Stomach (tissue), 9 donors: ENCODE measurements around the gene KCNF1. TPM values are rescaled to one million over a fixed set of nuclear protein-coding genes. Genes with fewer than 3 reads are reported as not detected.

ENCODE experiments used
- DNase-seq, 2 donors: peaks; one replicate each; pipeline versions ENCODE4 v3.0.0 to v3.0.0-alpha.2; 2013 to 2019
- H3K27ac ChIP-seq, 5 donors: fragments of 200-600 bp in 4 of 5; sonication (generic) in 4 of 5; one replicate each; pipeline ENCODE4 v1.5.1; 2013 to 2019; ENCODE audit warnings: mild to moderate bottlenecking in 1 of 5, moderate library complexity in 1 of 5
- H3K27me3 ChIP-seq, 3 donors: fragments of 200-600 bp; sonication (generic); one replicate each; pipeline ENCODE4 v1.5.1; 2017 to 2019; ENCODE audit warnings: mixed run types in 1 of 3
- H3K36me3 ChIP-seq, 4 donors: fragments of 200-600 bp; sonication (generic); 1 replicate in 3 of 4; 2 replicates in 1 of 4; pipeline ENCODE4 v1.5.1; 2016 to 2019
- H3K4me1 ChIP-seq, 4 donors: fragments of 200-600 bp; sonication (generic); one replicate each; pipeline ENCODE4 v1.5.1; 2016 to 2019
- H3K4me3 ChIP-seq, 4 donors: fragments of 200-600 bp; sonication (generic) in 3 of 4; one replicate each; pipeline ENCODE4 v1.5.1; 2016 to 2019; ENCODE audit warnings: mild to moderate bottlenecking in 1 of 4
- H3K9me3 ChIP-seq, 4 donors: fragments of 200-600 bp; sonication (generic); one replicate each; pipeline ENCODE4 v1.5.1; 2016 to 2019
- CTCF ChIP-seq, 7 experiments: fragments of 450-650 bp in 4 of 7; fragments of 200-600 bp in 3 of 7; sonication (generic) in 3 of 7; IDR thresholded peaks; one replicate each; pipeline ENCODE4 v1.5.1; 2016 to 2019; ENCODE audit warnings: antibody characterized with exemption in 7 of 7, control low read depth in 2 of 7, mild to moderate bottlenecking in 1 of 7
- EP300 ChIP-seq: sonication (generic); formaldehyde crosslinking; IDR thresholded peaks from one replicate; pipeline ENCODE4 v1.6.1; 2017; ENCODE audit warnings: antibody characterized with exemption
- POLR2A ChIP-seq, 4 donors: fragments of 450-650 bp; IDR thresholded peaks; one replicate each; pipeline ENCODE4 v1.6.1; 2016; ENCODE audit warnings: antibody characterized with exemption in 4 of 4, control low read depth in 2 of 4, mild to moderate bottlenecking in 1 of 4, moderate library complexity in 1 of 4
- POLR2AphosphoS5 ChIP-seq, 3 donors: sonication (generic); formaldehyde crosslinking; IDR thresholded peaks; one replicate each; pipeline ENCODE4 v1.6.1; 2016; ENCODE audit warnings: antibody characterized with exemption in 3 of 3
- WGBS, 5 donors: extraction: QIAGEN DNeasy Blood & Tissue Kit in 3 of 5; methylation state at CpG; one replicate each; pipeline versions ENCODE4 v1.1.5 to v1.1.7; 2013 to 2018; 5-methylcytosine and 5-hydroxymethylcytosine counted together
- intact Hi-C: fragments of 100-400 bp; cut with DNase I; formaldehyde crosslinking; loops from one replicate; pipeline ENCODE4 v1.15.1; 2023; ENCODE audit warnings: low total_unique reads
- polyA plus RNA-seq, 3 donors: library from polyadenylated mRNA; stranded (reverse); fragments of 200-250 nt; gene quantifications; one replicate each; pipeline ENCODE4 v1.2.3, GENCODE V29; 2013
- total RNA-seq, 5 donors: library from RNA; depleted of rRNA; stranded (reverse); fragments of >200 nt; gene quantifications; one replicate each; pipeline versions ENCODE4 v1.1.0 to v1.2.3, GENCODE V29; 2014 to 2016
- donor health status: healthy with polysubstance abuse.
- donor health status: Bipolar disorder and iron deficiency.
- donor health status: healthy.

KCNF1 gene
- total and polyA plus RNA-seq, 8 donors = 0.05 to 0.92 (median 0.58) TPM; not detected in 4

- intact Hi-C loops = no loop called here
- DNase-seq = no peak
- peaks cover 0 to 43% (median 4%) of the 10 kb centered on the region in 3 donors for H3K27me3 ChIP-seq
- H3K27ac ChIP-seq = no peak overlapping the region
- H3K9me3 ChIP-seq = no peaks in the 10 kb centered on the region
- H3K4me3 ChIP-seq = no peak overlapping the region
- H3K36me3 ChIP-seq = no peaks in the 10 kb centered on the region
- WGBS, 5 donors = 88 to 94% (median 89%) methylated on average over 3 to 6 of the region's 6 CpGs
- H3K4me1 ChIP-seq = no peaks in the 10 kb centered on the region
- TF ChIP-seq POLR2A (IDR thresholded peaks at IDR 0.05) (no peak), EP300 (no peak), POLR2AphosphoS5 (IDR thresholded peaks at IDR 0.05) (no peak), CTCF (IDR thresholded peaks at IDR 0.05) (no peak)
These were observed 20.3 kb upstream of the KCNF1 start for GRCh38 chr2:10891390-10891789.

- DNase-seq = no peak
- H3K27ac ChIP-seq = no peak overlapping the region
- no peaks in the 10 kb centered on the region for H3K36me3 ChIP-seq
- H3K9me3 ChIP-seq = no peaks in the 10 kb centered on the region
- no peak for TF ChIP-seq POLR2AphosphoS5 (IDR thresholded peaks at IDR 0.05)
- TF ChIP-seq EP300 = no peak
- no peak for TF ChIP-seq POLR2A (IDR thresholded peaks at IDR 0.05)
- TF ChIP-seq CTCF (IDR thresholded peaks at IDR 0.05) = no peak
- intact Hi-C loops = no loop called here
- peaks cover 0 to 43% (median 4%) of the 10 kb centered on the region in 3 donors for H3K27me3 ChIP-seq
- 82 to 89% (median 85%) methylated on average over 5 of the region's 5 CpGs for WGBS, 5 donors
- no peak overlapping the region for H3K4me3 ChIP-seq
- H3K4me1 ChIP-seq = no peaks in the 10 kb centered on the region
These were observed 19.9 kb upstream of the KCNF1 start for GRCh38 chr2:10891848-10892247.

- no peak for DNase-seq
- H3K4me3 ChIP-seq = no peak overlapping the region
- H3K36me3 ChIP-seq = no peaks in the 10 kb centered on the region
- peaks cover 0 to 43% (median 4%) of the 10 kb centered on the region in 3 donors for H3K27me3 ChIP-seq
- no peaks in the 10 kb centered on the region for H3K9me3 ChIP-seq
- no peaks in the 10 kb centered on the region for H3K4me1 ChIP-seq
- no peak for TF ChIP-seq EP300
- intact Hi-C loops = no loop called here
- H3K27ac ChIP-seq = no peak overlapping the region
These were observed 19.4 kb upstream of the KCNF1 start for GRCh38 chr2:10892316-10892715.

- no peak overlapping the region for H3K4me3 ChIP-seq
- H3K27me3 ChIP-seq = peaks cover 0 to 43% (median 4%) of the 10 kb centered on the region in 3 donors
- no peak for TF ChIP-seq CTCF (IDR thresholded peaks at IDR 0.05)
- no peak for TF ChIP-seq EP300
- TF ChIP-seq POLR2A (IDR thresholded peaks at IDR 0.05) = no peak
- no peak for TF ChIP-seq POLR2AphosphoS5 (IDR thresholded peaks at IDR 0.05)
- no peak for DNase-seq
- H3K27ac ChIP-seq = no peak overlapping the region
- no peaks in the 10 kb centered on the region for H3K9me3 ChIP-seq
- H3K36me3 ChIP-seq = no peaks in the 10 kb centered on the region
- no peaks in the 10 kb centered on the region for H3K4me1 ChIP-seq
- intact Hi-C loops = no loop called here
- 64 to 97% (median 78%) methylated on average over 3 to 5 of the region's 5 CpGs for WGBS, 5 donors
These were observed 18.9 kb upstream of the KCNF1 start for GRCh38 chr2:10892796-10893350.

GRCh38 chr2:10894264-10894935, 17.3 kb upstream of the KCNF1 start:
- H3K4me3 ChIP-seq = no peak overlapping the region
- no peak for TF ChIP-seq POLR2AphosphoS5 (IDR thresholded peaks at IDR 0.05)
- TF ChIP-seq EP300 = no peak
- no peak for TF ChIP-seq POLR2A (IDR thresholded peaks at IDR 0.05)
- TF ChIP-seq CTCF (IDR thresholded peaks at IDR 0.05) = no peak
- no peaks in the 10 kb centered on the region for H3K4me1 ChIP-seq
- 65 to 68% (median 66%) methylated on average over 4 of the region's 4 CpGs for WGBS, 5 donors
- no peaks in the 10 kb centered on the region for H3K36me3 ChIP-seq
- no peaks in the 10 kb centered on the region for H3K9me3 ChIP-seq
- DNase-seq = no peak
- no peak overlapping the region for H3K27ac ChIP-seq
- peaks cover 0 to 35% (median 4%) of the 10 kb centered on the region in 3 donors for H3K27me3 ChIP-seq
- intact Hi-C loops = no loop called here
